CD4-positive, alpha-beta memory T cell (primary cell): ENCODE data around the gene RAPGEF2. TPM values are rescaled to one million over a fixed set of nuclear protein-coding genes. Genes with fewer than 3 reads are reported as not detected.
"Not testable (repeated sequence)": the region's sequence is repeated elsewhere in the genome, so short reads cannot be mapped to it uniquely, and the experiment has no call there.

Experiments
- CTCF ChIA-PET: fragments of 350-600 bp; sonication (Branson Sonifier 250); formaldehyde crosslinking; loops from one replicate; lab custom pipeline; 2021; ENCODE audit warnings: inconsistent platforms; ENCODE audit not compliant: partially characterized antibody; lab: Charles Lee
- POLR2A ChIA-PET: fragments of 350-600 bp; sonication (Branson Sonifier 250); formaldehyde crosslinking; loops from one replicate; lab custom pipeline; 2021; ENCODE audit not compliant: partially characterized antibody; lab: Charles Lee
- DNase-seq, 5 donors: peaks; one replicate each; pipeline versions ENCODE4 v3.0.0 to v3.0.0-alpha.2; 2020 to 2022; ENCODE audit warnings: mixed read lengths in 1 of 5
- H3K27ac ChIP-seq: one replicate; pipeline ENCODE4 v1.7.0; 2013; ENCODE audit warnings: low read depth, low read length
- H3K27me3 ChIP-seq: 2 replicates; pipeline ENCODE4 v1.7.0; 2013; ENCODE audit warnings: mild to moderate bottlenecking, low read length, moderate library complexity; ENCODE audit not compliant: insufficient read depth
- H3K36me3 ChIP-seq: 2 replicates; pipeline ENCODE4 v1.7.0; 2013; ENCODE audit warnings: mild to moderate bottlenecking, low read length, moderate library complexity; ENCODE audit not compliant: insufficient read depth
- H3K4me1 ChIP-seq: 2 replicates; pipeline ENCODE4 v1.7.0; 2013; ENCODE audit warnings: mild to moderate bottlenecking, low read length, moderate library complexity; ENCODE audit not compliant: insufficient read depth
- H3K4me3 ChIP-seq, 2 donors: one replicate each; pipeline ENCODE4 v1.7.0; 2013; ENCODE audit warnings: low read length in 2 of 2, mild to moderate bottlenecking in 1 of 2
- H3K9me3 ChIP-seq, 2 donors: one replicate each; pipeline ENCODE4 v1.7.0; 2013; ENCODE audit warnings: low read length in 2 of 2, control low read depth in 1 of 2; ENCODE audit not compliant: control insufficient read depth in 1 of 2
- H3K27ac Mint-ChIP-seq, 7 donors: one replicate each; pipeline ENCODE4 v1.8.0; 2020 to 2021; ENCODE audit warnings: mixed read lengths in 7 of 7, mild to moderate bottlenecking in 6 of 7, inconsistent platforms in 3 of 7, moderate library complexity in 3 of 7
- H3K27me3 Mint-ChIP-seq, 2 donors: one replicate each; pipeline ENCODE4 v1.8.0; 2020 to 2021; ENCODE audit warnings: mixed read lengths in 2 of 2
- H3K36me3 Mint-ChIP-seq, 2 donors: one replicate each; pipeline ENCODE4 v1.8.0; 2020 to 2021; ENCODE audit warnings: mixed read lengths in 2 of 2, inconsistent platforms in 1 of 2, mild to moderate bottlenecking in 1 of 2
- H3K4me1 Mint-ChIP-seq, 4 donors: one replicate each; pipeline ENCODE4 v1.8.0; 2020 to 2021; ENCODE audit warnings: mixed read lengths in 4 of 4, mild to moderate bottlenecking in 1 of 4
- H3K4me3 Mint-ChIP-seq, 8 donors: one replicate each; pipeline ENCODE4 v1.8.0; 2020 to 2021; ENCODE audit warnings: mixed read lengths in 8 of 8, mild to moderate bottlenecking in 7 of 8, moderate library complexity in 6 of 8, inconsistent platforms in 3 of 8
- H3K9me3 Mint-ChIP-seq, 8 donors: one replicate each; pipeline ENCODE4 v1.8.0; 2020 to 2021; ENCODE audit warnings: mixed read lengths in 8 of 8, mild to moderate bottlenecking in 5 of 8, inconsistent platforms in 3 of 8, moderate library complexity in 1 of 8
- intact Hi-C: fragments of 100-400 bp; cut with micrococcal nuclease; formaldehyde crosslinking; loops from one replicate; pipeline ENCODE4 v1.15.1; 2023
- polyA plus RNA-seq, 2 donors: library from polyadenylated mRNA; unstranded; fragments of 300-500 nt; fragmentation: Illumina TruSeq; gene quantifications; one replicate each; pipeline ENCODE4 v1.2.3, GENCODE V29; 2021
- total RNA-seq, 2 experiments: library from RNA; stranded (reverse); gene quantifications; one replicate each; pipeline ENCODE4 v1.2.3, GENCODE V29; 2021

RAPGEF2 gene
- total RNA-seq (10 to 100 TPM; 23.1 to 27.9 TPM), polyA plus RNA-seq (1 to 10 TPM in 1 of 2 donors, under 1 TPM in 1; 0.69 to 1.2 TPM)

GRCh38 chr4:159102622-159103383, at the start of gene RAPGEF2:
TSS of gene RAPGEF2 (plus strand) at chr4:159103079. CDS start at chr4:159104163, 1,084 bp downstream.
- CTCF ChIA-PET, result interaction anchor here (1.4 kb wide), 1 partner anchor 74 kb away, joined by 4 read pairs; no protein-coding TSS in a partner anchor
- Mint-ChIP-seq H3K27me3 (no peaks in the 10 kb centered on the region), H3K27ac (peak within 1 kb of the TSS; percentile 89 to 97 (median 94)), H3K9me3 (peaks cover 0 to 4% (median 0%) of the 10 kb centered on the region in 8 donors), H3K36me3 (peaks cover 0 to 12% of the 10 kb centered on the region in 2 donors), H3K4me3 (peak within 1 kb of the TSS; percentile 86 to 92 (median 90)), H3K4me1 (peaks cover 31 to 48% (median 40%) of the 10 kb centered on the region in 4 donors)
- no peaks in the 10 kb centered on the region for H3K27me3 ChIP-seq
- peaks cover 40% of the 10 kb centered on the region for H3K4me1 ChIP-seq
- POLR2A ChIA-PET, result interaction anchor here (1.4 kb wide), 1 partner anchor 15 kb away, joined by 3 read pairs; no protein-coding TSS in a partner anchor
- DNase-seq, result peak; percentile 88 to 91 (median 90)
- no peaks in the 10 kb centered on the region for H3K36me3 ChIP-seq
- intact Hi-C loops, result loop anchor here (1.0 to 2.0 kb wide), 4 partner anchors 24 to 431 kb away; partner anchors contain the start of genes ETFDH and PPID
- peak within 1 kb of the TSS; percentile 65 for H3K27ac ChIP-seq
- H3K9me3 ChIP-seq, result no peaks in the 10 kb centered on the region
- peak within 1 kb of the TSS; percentile 32 to 66 for H3K4me3 ChIP-seq

GRCh38 chr4:159055833-159056232, 47.0 kb upstream of the RAPGEF2 start:
- Mint-ChIP-seq H3K27me3 (peaks cover 1 to 14% of the 10 kb centered on the region in 2 donors), H3K9me3 (peaks cover 0 to 6% (median 0%) of the 10 kb centered on the region in 8 donors), H3K4me3 (no peak overlapping the region), H3K4me1 (peaks cover 0 to 6% (median 4%) of the 10 kb centered on the region in 4 donors), H3K36me3 (no peaks in the 10 kb centered on the region), H3K27ac (no peak overlapping the region)
- POLR2A ChIA-PET, result no interaction called here
- CTCF ChIA-PET, result interaction anchor here (1.1 kb wide), 1 partner anchor 10 kb away, joined by 3 read pairs; no protein-coding TSS in a partner anchor
- H3K4me3 ChIP-seq, result no peak overlapping the region
- intact Hi-C loops, result no loop called here
- no peaks in the 10 kb centered on the region for H3K9me3 ChIP-seq
- no peak for DNase-seq
- H3K4me1 ChIP-seq, result no peaks in the 10 kb centered on the region
- H3K27me3 ChIP-seq, result no peaks in the 10 kb centered on the region
- H3K36me3 ChIP-seq, result no peaks in the 10 kb centered on the region
- no peak overlapping the region for H3K27ac ChIP-seq

- H3K9me3 Mint-ChIP-seq, result peaks cover 0 to 4% (median 0%) of the 10 kb centered on the region in 8 donors
- ChIA-PET CTCF (no interaction called here), POLR2A (no interaction called here)
These were observed 42.7 kb upstream of the RAPGEF2 start for GRCh38 chr4:159060161-159060560.

GRCh38 chr4:159062381-159062780, 40.5 kb upstream of the RAPGEF2 start:
- Histone ChIP-seq H3K4me3 (no peak overlapping the region), H3K9me3 (no peaks in the 10 kb centered on the region), H3K27ac (no peak overlapping the region), H3K27me3 (no peaks in the 10 kb centered on the region), H3K36me3 (no peaks in the 10 kb centered on the region), H3K4me1 (no peaks in the 10 kb centered on the region)
- peaks cover 0 to 2% (median 0%) of the 10 kb centered on the region in 8 donors for H3K9me3 Mint-ChIP-seq
- no peaks in the 10 kb centered on the region for H3K27me3 Mint-ChIP-seq
- H3K4me3 Mint-ChIP-seq, result no peak overlapping the region
- intact Hi-C loops, result no loop called here
- no peaks in the 10 kb centered on the region for H3K36me3 Mint-ChIP-seq
- H3K4me1 Mint-ChIP-seq, result peaks cover 0 to 2% (median 0%) of the 10 kb centered on the region in 4 donors
- ChIA-PET POLR2A (no interaction called here), CTCF (no interaction called here)
- no peak overlapping the region for H3K27ac Mint-ChIP-seq
- DNase-seq, result no peak

More at GRCh38 chr4:159060161-159060560, 42.7 kb upstream of the RAPGEF2 start:
- Histone ChIP-seq H3K4me1 (no peaks in the 10 kb centered on the region), H3K36me3 (no peaks in the 10 kb centered on the region), H3K4me3 (no peak overlapping the region), H3K9me3 (no peaks in the 10 kb centered on the region), H3K27me3 (no peaks in the 10 kb centered on the region), H3K27ac (no peak overlapping the region)
- intact Hi-C loops, result no loop called here
- no peak for DNase-seq
- H3K4me1 Mint-ChIP-seq, result peaks cover 0 to 2% (median 0%) of the 10 kb centered on the region in 4 donors
- no peaks in the 10 kb centered on the region for H3K36me3 Mint-ChIP-seq
- H3K4me3 Mint-ChIP-seq, result no peak overlapping the region
- no peak overlapping the region for H3K27ac Mint-ChIP-seq
- H3K27me3 Mint-ChIP-seq, result no peaks in the 10 kb centered on the region

- Mint-ChIP-seq H3K36me3 (no peaks in the 10 kb centered on the region), H3K9me3 (peaks cover 0 to 2% (median 0%) of the 10 kb centered on the region in 8 donors), H3K27me3 (no peaks in the 10 kb centered on the region), H3K27ac (no peak overlapping the region), H3K4me3 (no peak overlapping the region), H3K4me1 (peaks cover 0 to 2% (median 0%) of the 10 kb centered on the region in 4 donors)
- Histone ChIP-seq H3K9me3 (no peaks in the 10 kb centered on the region), H3K4me3 (no peak overlapping the region), H3K36me3 (no peaks in the 10 kb centered on the region), H3K27ac (no peak overlapping the region), H3K4me1 (no peaks in the 10 kb centered on the region), H3K27me3 (no peaks in the 10 kb centered on the region)
- ChIA-PET POLR2A (no interaction called here), CTCF (interaction anchor here (0.6 to 1.1 kb wide), 2 partner anchors 10 to 112 kb away, joined by 3 read pairs; no protein-coding TSS in a partner anchor)
- intact Hi-C loops, result no loop called here
- DNase-seq, result no peak
These were observed 37.2 kb upstream of the RAPGEF2 start for GRCh38 chr4:159065513-159066240.

- POLR2A ChIA-PET, CTCF ChIA-PET, H3K36me3 ChIP-seq, DNase-seq, intact Hi-C loops, H3K36me3 Mint-ChIP-seq, H3K27me3 Mint-ChIP-seq, H3K9me3 ChIP-seq, H3K27ac ChIP-seq, H3K9me3 Mint-ChIP-seq, H3K4me1 Mint-ChIP-seq, H3K4me3 Mint-ChIP-seq, H3K4me3 ChIP-seq, H3K27ac Mint-ChIP-seq, H3K4me1 ChIP-seq, H3K27me3 ChIP-seq: not testable (repeated sequence)
These were observed 34.7 kb upstream of the RAPGEF2 start for GRCh38 chr4:159068139-159068538.

GRCh38 chr4:159069922-159070321, 33.0 kb upstream of the RAPGEF2 start:
- Mint-ChIP-seq H3K27ac (no peak overlapping the region), H3K36me3 (no peaks in the 10 kb centered on the region), H3K9me3 (no peaks in the 10 kb centered on the region), H3K4me3 (no peak overlapping the region), H3K4me1 (no peaks in the 10 kb centered on the region), H3K27me3 (no peaks in the 10 kb centered on the region)
- ChIA-PET POLR2A (no interaction called here), CTCF (no interaction called here)
- Histone ChIP-seq H3K36me3 (no peaks in the 10 kb centered on the region), H3K27me3 (no peaks in the 10 kb centered on the region), H3K9me3 (no peaks in the 10 kb centered on the region), H3K4me1 (no peaks in the 10 kb centered on the region), H3K4me3 (no peak overlapping the region), H3K27ac (no peak overlapping the region)
- DNase-seq, result no peak
- intact Hi-C loops, result no loop called here
